ENCODE data around the gene RORB. TPM values are rescaled to one million over a fixed set of nuclear protein-coding genes. Genes with fewer than 3 reads are reported as not detected.

RORB gene
- total RNA-seq, 1 experiment from 2014 or later, result 0.08 TPM

DNA sequence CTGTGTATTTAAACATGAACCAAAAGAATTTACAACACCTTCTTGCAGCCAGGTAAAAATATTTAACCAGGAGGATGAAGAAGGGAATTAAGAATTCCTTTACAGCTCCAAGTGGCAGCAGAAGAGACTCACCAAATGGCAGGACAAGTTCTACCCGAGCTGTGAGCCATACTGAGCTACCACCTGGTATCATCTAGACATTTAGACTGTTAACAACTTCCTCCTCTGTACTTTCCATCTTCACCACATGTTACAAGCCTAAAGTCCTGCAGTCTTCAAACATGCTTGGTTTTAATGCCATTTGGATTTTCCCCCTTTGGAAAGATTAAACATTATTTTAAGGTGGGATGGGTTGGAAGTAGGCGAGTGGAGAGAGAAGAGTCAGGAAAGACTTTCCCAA is 200.4 kb downstream of the RORB start:
- Histone ChIP-seq H3K27me3 (ENCODE audit: control insufficient read depth, insufficient read depth, low read length) (no peaks in the 10 kb centered on the region), H3K4me3 (ENCODE audit: low read depth in 2 of 2, low read length in 2 of 2) (no peak overlapping the region), H3K4me1 (ENCODE audit: control insufficient read depth, insufficient read depth, low read length) (no peaks in the 10 kb centered on the region), H3K36me3 (ENCODE audit: control insufficient read depth, insufficient read depth, low read length) (no peaks in the 10 kb centered on the region), H3K9me3 (ENCODE audit: control insufficient read depth, insufficient read depth, low read depth, low read length) (no peaks in the 10 kb centered on the region), H3K27ac (ENCODE audit: low read length) (no peak overlapping the region)
- BruUV-seq (replicated peaks), result no TSS peak
- intact Hi-C loops (cut with micrococcal nuclease; ENCODE audit: unreplicated experiment), result no loop called here
- in situ Hi-C loops (cut with HindIII; ENCODE audit: low pct_unique_long_range_greater_than_20kb, low sequenced_read_pairs), result no loop called here
- TF ChIP-seq TCF7L2 (IDR thresholded peaks at IDR 0.05; ENCODE audit: low read depth, low read length) (no peak), SIN3A (IDR thresholded peaks at IDR 0.05; ENCODE audit: borderline replicate concordance, insufficient read depth, low read depth, low read length) (no peak), POLR2AphosphoS5 (IDR thresholded peaks at IDR 0.05; ENCODE audit: low read depth, low read length) (no peak)
- TF ChIP-seq, protein P1, sequence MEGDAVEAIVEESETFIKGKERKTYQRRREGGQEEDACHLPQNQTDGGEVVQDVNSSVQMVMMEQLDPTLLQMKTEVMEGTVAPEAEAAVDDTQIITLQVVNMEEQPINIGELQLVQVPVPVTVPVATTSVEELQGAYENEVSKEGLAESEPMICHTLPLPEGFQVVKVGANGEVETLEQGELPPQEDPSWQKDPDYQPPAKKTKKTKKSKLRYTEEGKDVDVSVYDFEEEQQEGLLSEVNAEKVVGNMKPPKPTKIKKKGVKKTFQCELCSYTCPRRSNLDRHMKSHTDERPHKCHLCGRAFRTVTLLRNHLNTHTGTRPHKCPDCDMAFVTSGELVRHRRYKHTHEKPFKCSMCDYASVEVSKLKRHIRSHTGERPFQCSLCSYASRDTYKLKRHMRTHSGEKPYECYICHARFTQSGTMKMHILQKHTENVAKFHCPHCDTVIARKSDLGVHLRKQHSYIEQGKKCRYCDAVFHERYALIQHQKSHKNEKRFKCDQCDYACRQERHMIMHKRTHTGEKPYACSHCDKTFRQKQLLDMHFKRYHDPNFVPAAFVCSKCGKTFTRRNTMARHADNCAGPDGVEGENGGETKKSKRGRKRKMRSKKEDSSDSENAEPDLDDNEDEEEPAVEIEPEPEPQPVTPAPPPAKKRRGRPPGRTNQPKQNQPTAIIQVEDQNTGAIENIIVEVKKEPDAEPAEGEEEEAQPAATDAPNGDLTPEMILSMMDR (IDR thresholded peaks at IDR 0.05), result no peak
- TF ChIP-seq, protein P2, sequence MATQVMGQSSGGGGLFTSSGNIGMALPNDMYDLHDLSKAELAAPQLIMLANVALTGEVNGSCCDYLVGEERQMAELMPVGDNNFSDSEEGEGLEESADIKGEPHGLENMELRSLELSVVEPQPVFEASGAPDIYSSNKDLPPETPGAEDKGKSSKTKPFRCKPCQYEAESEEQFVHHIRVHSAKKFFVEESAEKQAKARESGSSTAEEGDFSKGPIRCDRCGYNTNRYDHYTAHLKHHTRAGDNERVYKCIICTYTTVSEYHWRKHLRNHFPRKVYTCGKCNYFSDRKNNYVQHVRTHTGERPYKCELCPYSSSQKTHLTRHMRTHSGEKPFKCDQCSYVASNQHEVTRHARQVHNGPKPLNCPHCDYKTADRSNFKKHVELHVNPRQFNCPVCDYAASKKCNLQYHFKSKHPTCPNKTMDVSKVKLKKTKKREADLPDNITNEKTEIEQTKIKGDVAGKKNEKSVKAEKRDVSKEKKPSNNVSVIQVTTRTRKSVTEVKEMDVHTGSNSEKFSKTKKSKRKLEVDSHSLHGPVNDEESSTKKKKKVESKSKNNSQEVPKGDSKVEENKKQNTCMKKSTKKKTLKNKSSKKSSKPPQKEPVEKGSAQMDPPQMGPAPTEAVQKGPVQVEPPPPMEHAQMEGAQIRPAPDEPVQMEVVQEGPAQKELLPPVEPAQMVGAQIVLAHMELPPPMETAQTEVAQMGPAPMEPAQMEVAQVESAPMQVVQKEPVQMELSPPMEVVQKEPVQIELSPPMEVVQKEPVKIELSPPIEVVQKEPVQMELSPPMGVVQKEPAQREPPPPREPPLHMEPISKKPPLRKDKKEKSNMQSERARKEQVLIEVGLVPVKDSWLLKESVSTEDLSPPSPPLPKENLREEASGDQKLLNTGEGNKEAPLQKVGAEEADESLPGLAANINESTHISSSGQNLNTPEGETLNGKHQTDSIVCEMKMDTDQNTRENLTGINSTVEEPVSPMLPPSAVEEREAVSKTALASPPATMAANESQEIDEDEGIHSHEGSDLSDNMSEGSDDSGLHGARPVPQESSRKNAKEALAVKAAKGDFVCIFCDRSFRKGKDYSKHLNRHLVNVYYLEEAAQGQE (IDR thresholded peaks at IDR 0.05; ENCODE audit: insufficient read depth in 1 of 2, low read depth in 2 of 2, low read length in 1 of 2), result no peak
- ATAC-seq, result no peak
- DNase-seq (ENCODE audit: low read depth, low spot score), result no peak
- ChIA-PET CTCF (no interaction called here), POLR2A (no interaction called here)

DNA sequence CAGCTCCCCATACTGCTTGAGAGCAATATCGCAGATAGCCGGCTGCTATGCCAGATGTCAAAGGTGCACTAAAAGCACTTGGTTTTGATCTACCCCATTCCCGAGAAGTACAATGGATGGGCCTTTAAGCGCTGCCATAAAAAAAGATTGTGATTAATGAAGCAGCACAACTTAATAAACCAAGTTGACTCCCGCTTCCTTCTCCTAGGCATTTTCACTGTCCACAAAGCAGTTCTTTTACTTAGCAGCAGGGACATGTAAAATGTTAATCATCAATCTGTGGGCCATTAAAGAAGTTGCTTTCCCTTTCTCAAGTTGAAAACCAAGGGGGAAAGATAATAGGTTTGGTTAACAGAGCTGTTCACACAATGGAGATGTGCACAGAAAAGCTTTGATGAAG is 214.2 kb downstream of the RORB start:
- no peaks in the 10 kb centered on the region for H3K9me3 ChIP-seq (ENCODE audit: control insufficient read depth, insufficient read depth, low read depth, low read length)
- no peak overlapping the region for H3K27ac ChIP-seq (ENCODE audit: low read length)
- POLR2A ChIA-PET, result no interaction called here
- intact Hi-C loops (cut with micrococcal nuclease; ENCODE audit: unreplicated experiment), result no loop called here
- BruUV-seq (replicated peaks), result no TSS peak
- H3K27me3 ChIP-seq (ENCODE audit: control insufficient read depth, insufficient read depth, low read length), result no peaks in the 10 kb centered on the region
- no peaks in the 10 kb centered on the region for H3K36me3 ChIP-seq (ENCODE audit: control insufficient read depth, insufficient read depth, low read length)
- no peaks in the 10 kb centered on the region for H3K4me1 ChIP-seq (ENCODE audit: control insufficient read depth, insufficient read depth, low read length)
- DNase-seq (ENCODE audit: low read depth, low spot score) (no peak), ATAC-seq (no peak)
- TF ChIP-seq TCF7L2 (IDR thresholded peaks at IDR 0.05; ENCODE audit: low read depth, low read length), result no peak
- TF ChIP-seq POLR2AphosphoS5 (IDR thresholded peaks at IDR 0.05; ENCODE audit: low read depth, low read length), result no peak
- no peak for TF ChIP-seq SIN3A (IDR thresholded peaks at IDR 0.05; ENCODE audit: borderline replicate concordance, insufficient read depth, low read depth, low read length)
- TF ChIP-seq, protein P2 (IDR thresholded peaks at IDR 0.05; ENCODE audit: insufficient read depth in 1 of 2, low read depth in 2 of 2, low read length in 1 of 2), result no peak
- TF ChIP-seq, protein P1 (IDR thresholded peaks at IDR 0.05), result no peak
- no peak overlapping the region for H3K4me3 ChIP-seq (ENCODE audit: low read depth in 2 of 2, low read length in 2 of 2)
- in situ Hi-C loops (cut with HindIII; ENCODE audit: low pct_unique_long_range_greater_than_20kb, low sequenced_read_pairs), result no loop called here
- CTCF ChIA-PET, result no interaction called here

Measured in Panc1 (cell line).